ENCODE results near the gene NUP155.

NUP155 gene

GRCh38 chr5:37370864-37371726, at the start of gene NUP155 (continued):
- TF ChIP-seq ZSCAN23 (tag by site-specific recombination; IDR thresholded peaks at IDR 0.05), result peak; percentile 79; the same call in 1 of the 2 replicates
- peak; percentile 98 for TF ChIP-seq ZBTB21 (tag by site-specific recombination; IDR thresholded peaks at IDR 0.05)
- 0 out of 2 replicates have a peak, but pooled peaks have one; percentile 15 for TF ChIP-seq PRDM1 (tag by site-specific recombination; IDR thresholded peaks at IDR 0.05)
- no peak for TF ChIP-seq ZNF148 (tag by site-specific recombination; IDR thresholded peaks at IDR 0.05; ENCODE audit: borderline replicate concordance)
- TF ChIP-seq ZNF501 (tag by site-specific recombination; IDR thresholded peaks at IDR 0.05), result peak; percentile 94
- no peak for TF ChIP-seq ZNF214 (tag by site-specific recombination; IDR thresholded peaks at IDR 0.05; ENCODE audit: borderline replicate concordance)
- 0 out of 2 replicates have a peak, but pooled peaks have one; percentile 6 for TF ChIP-seq PRDM4 (tag by site-specific recombination; IDR thresholded peaks at IDR 0.05)
- no peak for TF ChIP-seq SALL2 (tag by site-specific recombination; IDR thresholded peaks at IDR 0.05; ENCODE audit: borderline replicate concordance)
- peak; percentile 98 for TF ChIP-seq KLF9 (tag by site-specific recombination; IDR thresholded peaks at IDR 0.05; ENCODE audit: low read depth)
- TF ChIP-seq ZNF792 (tag by site-specific recombination; IDR thresholded peaks at IDR 0.05), result no peak
- TF ChIP-seq ZSCAN16 (tag by site-specific recombination; IDR thresholded peaks at IDR 0.05), result 0 out of 2 replicates have a peak, but pooled peaks have one; percentile 48
- no peak; the same call in 1 of the 2 replicates for TF ChIP-seq MZF1 (tag by site-specific recombination; IDR thresholded peaks at IDR 0.05; ENCODE audit: borderline replicate concordance)
- no peak for TF ChIP-seq ZNF548 (tag by site-specific recombination; IDR thresholded peaks at IDR 0.05)
- TF ChIP-seq ZBTB6 (tag by site-specific recombination; IDR thresholded peaks at IDR 0.05), result no peak
- TF ChIP-seq GLI4 (tag by site-specific recombination; IDR thresholded peaks at IDR 0.05), result no peak; the same call in 1 of the 2 replicates
- peak; percentile 76; the same call in 1 of the 2 replicates for TF ChIP-seq ZBTB8A (tag by site-specific recombination; IDR thresholded peaks at IDR 0.05)
- TF ChIP-seq ZFP41 (tag by site-specific recombination; IDR thresholded peaks at IDR 0.05; ENCODE audit: borderline replicate concordance), result no peak
- no peak for TF ChIP-seq SCRT2 (tag by site-specific recombination; IDR thresholded peaks at IDR 0.05)
- TF ChIP-seq ZNF514 (tag by site-specific recombination; IDR thresholded peaks at IDR 0.05), result no peak
- TF ChIP-seq ZSCAN5A (tag by site-specific recombination; IDR thresholded peaks at IDR 0.05), result peak; percentile 87; the same call in 1 of the 2 replicates
- peak; percentile 61 for TF ChIP-seq OSR2 (tag by site-specific recombination; IDR thresholded peaks at IDR 0.05)
- TF ChIP-seq SETDB1 (IDR thresholded peaks at IDR 0.05; ENCODE audit: insufficient read length, low read length), result no peak
- no peak; the same call in 1 of the 2 replicates for TF ChIP-seq ZSCAN4 (tag by site-specific recombination; IDR thresholded peaks at IDR 0.05)
- peak; percentile 88 for TF ChIP-seq ZNF660 (tag by site-specific recombination; IDR thresholded peaks at IDR 0.05)
- TF ChIP-seq ZXDB (tag by site-specific recombination; IDR thresholded peaks at IDR 0.05), result peak; percentile 97
- no peak for TF ChIP-seq MYNN (tag by site-specific recombination; IDR thresholded peaks at IDR 0.05; ENCODE audit: borderline replicate concordance)
- no peak for TF ChIP-seq ZNF112 (tag by site-specific recombination; IDR thresholded peaks at IDR 0.05)
- peak; percentile 68; the same call in 1 of the 2 replicates for TF ChIP-seq ZNF2 (tag by site-specific recombination; IDR thresholded peaks at IDR 0.05)
- TF ChIP-seq ZNF558 (tag by site-specific recombination; IDR thresholded peaks at IDR 0.05), result no peak; the same call in 1 of the 2 replicates
- TF ChIP-seq ZNF423 (tag by site-specific recombination; IDR thresholded peaks at IDR 0.05), result no peak
- no peak for TF ChIP-seq ZNF560 (tag by site-specific recombination; IDR thresholded peaks at IDR 0.05; ENCODE audit: borderline replicate concordance)
- TF ChIP-seq REPIN1 (tag by site-specific recombination; IDR thresholded peaks at IDR 0.05; ENCODE audit: low read depth), result peak; percentile 67; the same call in 1 of the 2 replicates
